MCF 10A (cell line): Measurements from ENCODE around the gene RHOU. TPM values are rescaled to one million over a fixed set of nuclear protein-coding genes. Genes with fewer than 3 reads are reported as not detected.

Source experiments
- BruUV-seq: library from RNA; stranded (reverse); fragments of 400-500 nt; replicated peaks from 2 replicates; lab custom pipeline; 2021; lab: Mats Ljungman, UMichigan
- CTCF ChIA-PET: fragments of 300-600 bp; sonication (Branson Sonifier 250); formaldehyde crosslinking; extraction: SDS; loops from one replicate; lab custom pipeline; 2021; ENCODE audit warnings: antibody characterized with exemption, inconsistent platforms; lab: Yijun Ruan, JAX
- POLR2A ChIA-PET: fragments of 300-600, 350-650 bp; sonication (Branson Sonifier 250); formaldehyde crosslinking; extraction: SDS; loops from one replicate; lab custom pipeline; 2020; ENCODE audit warnings: antibody characterized with exemption, inconsistent platforms; lab: Yijun Ruan, JAX
- DNase-seq: peaks from one replicate; pipeline ENCODE4 v3.0.0-alpha.2; 2018; ENCODE audit not compliant: unreplicated experiment
- H3K27ac Mint-ChIP-seq: one replicate; pipeline ENCODE4 v1.8.0; 2022; ENCODE audit warnings: mild to moderate bottlenecking, low read depth, mixed read lengths; ENCODE audit not compliant: unreplicated experiment
- H3K27me3 Mint-ChIP-seq: one replicate; pipeline ENCODE4 v1.8.0; 2022; ENCODE audit warnings: mixed read lengths; ENCODE audit not compliant: insufficient read depth, unreplicated experiment
- H3K36me3 Mint-ChIP-seq: one replicate; pipeline ENCODE4 v1.8.0; 2022; ENCODE audit warnings: mild to moderate bottlenecking, moderate library complexity, mixed read lengths; ENCODE audit not compliant: insufficient read depth, unreplicated experiment
- H3K4me1 Mint-ChIP-seq: one replicate; pipeline ENCODE4 v1.8.0; 2022; ENCODE audit warnings: mixed read lengths; ENCODE audit not compliant: insufficient read depth, unreplicated experiment
- H3K4me3 Mint-ChIP-seq: one replicate; pipeline ENCODE4 v1.8.0; 2022; ENCODE audit warnings: mild to moderate bottlenecking, moderate library complexity, mixed read lengths; ENCODE audit not compliant: unreplicated experiment
- H3K9me3 Mint-ChIP-seq: one replicate; pipeline ENCODE4 v1.8.0; 2022; ENCODE audit warnings: mixed read lengths; ENCODE audit not compliant: unreplicated experiment
- CTCF ChIP-seq: fragments of 200-600 bp; IDR thresholded peaks from one replicate; pipeline ENCODE4 v1.8.0; 2022; ENCODE audit warnings: antibody characterized with exemption, mild to moderate bottlenecking; ENCODE audit not compliant: unreplicated experiment
- intact Hi-C: fragments of 100-400 bp; cut with micrococcal nuclease; formaldehyde crosslinking; loops from 2 replicates; pipeline ENCODE4 v1.14.1; 2022
- total RNA-seq: library from RNA; stranded (reverse); gene quantifications from 2 replicates; pipeline ENCODE4 v1.2.3, GENCODE V29; 2022

RHOU gene
- total RNA-seq, 1 experiment from 2014 or later = 2.1 TPM

GRCh38 chr1:228752675-228753265 lies 17.5 kb downstream of the RHOU start:
- POLR2A ChIA-PET = interaction anchor here (1.0 to 2.3 kb wide), 6 partner anchors 8 to 502 kb away, joined by 3 to 5 read pairs (median 3); no protein-coding TSS in a partner anchor
- intact Hi-C loops = no loop called here
- Mint-ChIP-seq H3K4me1 (peaks cover 5% of the 10 kb centered on the region), H3K36me3 (no peaks in the 10 kb centered on the region), H3K27me3 (peaks cover 98% of the 10 kb centered on the region), H3K9me3 (peaks cover 10% of the 10 kb centered on the region), H3K27ac (no peak overlapping the region), H3K4me3 (no peak overlapping the region)
- CTCF ChIA-PET = interaction anchor here (0.7 to 1.6 kb wide), 7 partner anchors 17 to 634 kb away, joined by 3 to 5 read pairs (median 3); no protein-coding TSS in a partner anchor
- DNase-seq = no peak
- TF ChIP-seq CTCF = no peak
- no TSS peak for BruUV-seq

- peaks cover 10% of the 10 kb centered on the region for H3K9me3 Mint-ChIP-seq
- BruUV-seq = no TSS peak
- no peaks in the 10 kb centered on the region for H3K36me3 Mint-ChIP-seq
- DNase-seq = no peak
- TF ChIP-seq CTCF = no peak
- H3K27ac Mint-ChIP-seq = no peak overlapping the region
- H3K4me1 Mint-ChIP-seq = peaks cover 5% of the 10 kb centered on the region
- POLR2A ChIA-PET = interaction anchor here (0.6 to 2.3 kb wide), 7 partner anchors 8 to 147 kb away, joined by 3 to 5 read pairs (median 3); no protein-coding TSS in a partner anchor
- CTCF ChIA-PET = interaction anchor here (0.7 to 1.6 kb wide), 7 partner anchors 18 to 633 kb away, joined by 3 to 5 read pairs (median 3); no protein-coding TSS in a partner anchor
- H3K4me3 Mint-ChIP-seq = no peak overlapping the region
- H3K27me3 Mint-ChIP-seq = peaks cover 98% of the 10 kb centered on the region
- intact Hi-C loops = no loop called here
These were observed 18.0 kb downstream of the RHOU start for GRCh38 chr1:228753287-228753686.

- H3K27me3 Mint-ChIP-seq = peaks cover 98% of the 10 kb centered on the region
- no peak for DNase-seq
- ChIA-PET POLR2A (interaction anchor here (0.6 to 2.3 kb wide), 9 partner anchors 8 to 475 kb away, joined by 3 to 5 read pairs (median 3); no protein-coding TSS in a partner anchor), CTCF (interaction anchor here (0.8 to 1.6 kb wide), 3 partner anchors 18 to 26 kb away, joined by 3 to 5 read pairs (median 5); no protein-coding TSS in a partner anchor)
- intact Hi-C loops = no loop called here
- no peak for TF ChIP-seq CTCF
- H3K27ac Mint-ChIP-seq = no peak overlapping the region
- H3K4me1 Mint-ChIP-seq = peaks cover 5% of the 10 kb centered on the region
- no peaks in the 10 kb centered on the region for H3K36me3 Mint-ChIP-seq
- H3K9me3 Mint-ChIP-seq = peaks cover 10% of the 10 kb centered on the region
- BruUV-seq = no TSS peak
- no peak overlapping the region for H3K4me3 Mint-ChIP-seq
These were observed 18.6 kb downstream of the RHOU start for GRCh38 chr1:228753786-228754360.

GRCh38 chr1:228754646-228755268 lies 19.5 kb downstream of the RHOU start:
- H3K4me3 Mint-ChIP-seq = no peak overlapping the region
- ChIA-PET CTCF (interaction anchor here (0.6 to 1.5 kb wide), 2 partner anchors 19 to 26 kb away, joined by 3 to 5 read pairs; no protein-coding TSS in a partner anchor), POLR2A (interaction anchor here (0.7 to 1.7 kb wide), 3 partner anchors 23 to 474 kb away, joined by 3 to 4 read pairs (median 3); no protein-coding TSS in a partner anchor)
- TF ChIP-seq CTCF = no peak
- H3K27me3 Mint-ChIP-seq = peaks cover 100% of the 10 kb centered on the region
- DNase-seq = no peak
- no peaks in the 10 kb centered on the region for H3K36me3 Mint-ChIP-seq
- H3K9me3 Mint-ChIP-seq = peaks cover 10% of the 10 kb centered on the region
- peaks cover 5% of the 10 kb centered on the region for H3K4me1 Mint-ChIP-seq
- no peak overlapping the region for H3K27ac Mint-ChIP-seq
- BruUV-seq = no TSS peak
- intact Hi-C loops = no loop called here
